Body of pancreas (tissue), 4 donors: ENCODE results near the gene LAIR2.
A peak's percentile ranks its signal among the peaks of the same experiment; 100 is the strongest.

Experiments used
- CTCF ChIP-seq, 7 experiments: fragments of 450-650 bp in 4 of 7; fragments of 200-600 bp in 3 of 7; sonication (generic) in 3 of 7; IDR thresholded peaks; one replicate each; pipeline ENCODE4 v1.5.1; 2016 to 2019; ENCODE audit warnings: antibody characterized with exemption in 7 of 7
- POLR2A ChIP-seq, 3 donors: fragments of 450-650 bp; IDR thresholded peaks; one replicate each; pipeline ENCODE4 v1.6.1; 2016; ENCODE audit warnings: antibody characterized with exemption in 3 of 3, mild to moderate bottlenecking in 2 of 3

GRCh38 chr19:54473071-54473891 lies 29.4 kb upstream of the LAIR2 start, which contains the start of gene CDC42EP5:
- TF ChIP-seq CTCF (IDR thresholded peaks at IDR 0.05) (no peak), POLR2A (IDR thresholded peaks at IDR 0.05) (peak in 2 of 3 donors; percentile 35 to 53)
